HEK293 (cell line): ENCODE results near the gene P2RX2.

Experiments used
- MZF1 ChIP-seq: fragments of 450-650 bp; formaldehyde crosslinking; IDR thresholded peaks from 2 replicates; pipeline ENCODE4 v1.5.1; 2017; ENCODE audit warnings: missing biosample characterization, missing genetic modification characterization, borderline replicate concordance
- TCF7L2 ChIP-seq: IDR thresholded peaks from 2 replicates; pipeline ENCODE4 v1.6.1; 2011; ENCODE audit warnings: low read depth, mild to moderate bottlenecking, inconsistent platforms, low read length, moderate library complexity, borderline replicate concordance
- YY1 ChIP-seq: fragments of 450-650 bp; formaldehyde crosslinking; IDR thresholded peaks from 2 replicates; pipeline ENCODE4 v1.5.1; 2018; ENCODE audit warnings: missing biosample characterization, missing genetic modification characterization
- ZBTB21 ChIP-seq: fragments of 450-650 bp; formaldehyde crosslinking; IDR thresholded peaks from 2 replicates; pipeline ENCODE4 v1.5.1; 2017; ENCODE audit warnings: missing biosample characterization, missing genetic modification characterization
- ZFP37 ChIP-seq: fragments of 450-650 bp; formaldehyde crosslinking; IDR thresholded peaks from 2 replicates; pipeline ENCODE4 v1.5.1; 2016; ENCODE audit warnings: missing biosample characterization, missing genetic modification characterization
- ZNF175 ChIP-seq: fragments of 450-650 bp; formaldehyde crosslinking; IDR thresholded peaks from 2 replicates; pipeline ENCODE4 v1.5.1; 2016; ENCODE audit warnings: missing biosample characterization, missing genetic modification characterization
- ZNF274 ChIP-seq, 2 experiments: fragments of 200-500 bp in 1 of 2; fragments of 450-650 bp in 1 of 2; sonication (Bioruptor generic) in 1 of 2; formaldehyde crosslinking in 1 of 2; IDR thresholded peaks; 2 replicates each; pipeline versions ENCODE4 v1.5.1 to v1.6.1; 2014 to 2016; ENCODE audit warnings: borderline replicate concordance in 1 of 2, inconsistent platforms in 1 of 2, low read length in 1 of 2, missing biosample characterization in 1 of 2, missing genetic modification characterization in 1 of 2
- ZNF311 ChIP-seq: fragments of 450-650 bp; formaldehyde crosslinking; IDR thresholded peaks from 2 replicates; pipeline ENCODE4 v1.5.1; 2017; ENCODE audit warnings: missing biosample characterization, missing genetic modification characterization, borderline replicate concordance
- ZNF394 ChIP-seq: fragments of 450-650 bp; formaldehyde crosslinking; IDR thresholded peaks from 2 replicates; pipeline ENCODE4 v1.5.1; 2016; ENCODE audit warnings: missing biosample characterization, missing genetic modification characterization, mild to moderate bottlenecking, moderate library complexity, borderline replicate concordance
- ZNF416 ChIP-seq: fragments of 450-650 bp; formaldehyde crosslinking; IDR thresholded peaks from 2 replicates; pipeline ENCODE4 v1.5.1; 2016; ENCODE audit warnings: missing biosample characterization, missing genetic modification characterization
- ZNF558 ChIP-seq: fragments of 450-650 bp; formaldehyde crosslinking; IDR thresholded peaks from 2 replicates; pipeline ENCODE4 v1.5.1; 2016; ENCODE audit warnings: missing biosample characterization, missing genetic modification characterization
- ZNF621 ChIP-seq: fragments of 450-650 bp; formaldehyde crosslinking; IDR thresholded peaks from 2 replicates; pipeline ENCODE4 v1.5.1; 2017; ENCODE audit warnings: missing biosample characterization, missing genetic modification characterization
- ZNF843 ChIP-seq: fragments of 450-650 bp; formaldehyde crosslinking; IDR thresholded peaks from 2 replicates; pipeline ENCODE4 v1.5.1; 2016; ENCODE audit warnings: missing biosample characterization, missing genetic modification characterization
- TF ChIP-seq, protein P1 (sequence below): fragments of 450-650 bp; formaldehyde crosslinking; IDR thresholded peaks from 2 replicates; pipeline ENCODE4 v1.5.1; 2016; ENCODE audit warnings: missing biosample characterization, missing genetic modification characterization

DNA sequence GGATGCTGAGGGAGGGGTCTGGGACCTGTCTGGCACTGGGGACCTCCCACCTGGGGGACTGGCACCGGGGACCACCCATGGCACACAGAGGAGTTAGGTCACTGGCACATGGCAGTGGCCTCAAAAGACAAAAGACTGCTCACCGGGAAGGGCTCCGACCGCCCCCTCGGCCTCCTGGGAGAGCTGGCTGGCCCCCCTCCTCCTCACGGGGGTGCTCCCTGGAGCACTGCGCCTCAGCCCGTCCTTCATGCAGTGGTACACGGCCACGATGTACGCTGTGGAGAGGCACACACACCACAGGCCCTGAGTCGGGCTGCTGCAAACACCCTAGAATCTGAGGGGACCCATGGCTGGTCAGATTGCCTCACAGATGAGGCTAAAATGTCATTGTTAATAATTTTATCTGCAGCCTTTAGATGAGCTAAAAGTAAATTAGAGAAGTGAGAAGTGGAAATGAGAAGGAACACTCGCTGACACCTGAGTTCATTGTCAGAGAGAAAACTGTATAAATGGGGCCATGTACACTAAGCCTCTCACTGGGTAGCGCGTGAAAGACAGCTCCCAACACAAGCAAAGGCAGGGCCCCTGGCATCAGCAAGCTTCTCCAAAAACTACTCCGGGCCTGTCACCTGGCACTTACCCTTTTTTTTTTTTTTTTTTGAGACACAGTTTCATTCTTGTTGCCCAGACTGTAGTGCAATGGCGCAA lies 14.1 kb downstream of the P2RX2 start:
- TF ChIP-seq ZNF175 (tag by site-specific recombination) (no peak), ZBTB21 (tag by site-specific recombination) (no peak), MZF1 (tag by site-specific recombination) (no peak), TCF7L2 (no peak), ZNF416 (tag by site-specific recombination) (no peak), YY1 (no peak), ZNF394 (tag by site-specific recombination) (no peak), ZNF558 (tag by site-specific recombination) (no peak), ZNF311 (no peak), ZNF843 (tag by site-specific recombination) (no peak), ZNF621 (no peak), ZFP37 (tag by site-specific recombination) (no peak), ZNF274 (IDR thresholded peaks at IDR 0.05; ENCODE audit: low read length) (no peak), ZNF274 (tag by site-specific recombination; IDR thresholded peaks at IDR 0.05; ENCODE audit: borderline replicate concordance) (no peak)
- TF ChIP-seq, protein P1, sequence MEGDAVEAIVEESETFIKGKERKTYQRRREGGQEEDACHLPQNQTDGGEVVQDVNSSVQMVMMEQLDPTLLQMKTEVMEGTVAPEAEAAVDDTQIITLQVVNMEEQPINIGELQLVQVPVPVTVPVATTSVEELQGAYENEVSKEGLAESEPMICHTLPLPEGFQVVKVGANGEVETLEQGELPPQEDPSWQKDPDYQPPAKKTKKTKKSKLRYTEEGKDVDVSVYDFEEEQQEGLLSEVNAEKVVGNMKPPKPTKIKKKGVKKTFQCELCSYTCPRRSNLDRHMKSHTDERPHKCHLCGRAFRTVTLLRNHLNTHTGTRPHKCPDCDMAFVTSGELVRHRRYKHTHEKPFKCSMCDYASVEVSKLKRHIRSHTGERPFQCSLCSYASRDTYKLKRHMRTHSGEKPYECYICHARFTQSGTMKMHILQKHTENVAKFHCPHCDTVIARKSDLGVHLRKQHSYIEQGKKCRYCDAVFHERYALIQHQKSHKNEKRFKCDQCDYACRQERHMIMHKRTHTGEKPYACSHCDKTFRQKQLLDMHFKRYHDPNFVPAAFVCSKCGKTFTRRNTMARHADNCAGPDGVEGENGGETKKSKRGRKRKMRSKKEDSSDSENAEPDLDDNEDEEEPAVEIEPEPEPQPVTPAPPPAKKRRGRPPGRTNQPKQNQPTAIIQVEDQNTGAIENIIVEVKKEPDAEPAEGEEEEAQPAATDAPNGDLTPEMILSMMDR (tag by site-specific recombination) = no peak
